ENCODE data around the gene DDB1. TPM values are rescaled to one million over a fixed set of nuclear protein-coding genes. Genes with fewer than 3 reads are reported as not detected.

The DDB1 gene
- total and polyA plus RNA-seq, 2 of the 13 experiments (the other 11 are each of a cell fraction or from before 2014, with no cell fraction given): 217 to 266 TPM

DNA sequence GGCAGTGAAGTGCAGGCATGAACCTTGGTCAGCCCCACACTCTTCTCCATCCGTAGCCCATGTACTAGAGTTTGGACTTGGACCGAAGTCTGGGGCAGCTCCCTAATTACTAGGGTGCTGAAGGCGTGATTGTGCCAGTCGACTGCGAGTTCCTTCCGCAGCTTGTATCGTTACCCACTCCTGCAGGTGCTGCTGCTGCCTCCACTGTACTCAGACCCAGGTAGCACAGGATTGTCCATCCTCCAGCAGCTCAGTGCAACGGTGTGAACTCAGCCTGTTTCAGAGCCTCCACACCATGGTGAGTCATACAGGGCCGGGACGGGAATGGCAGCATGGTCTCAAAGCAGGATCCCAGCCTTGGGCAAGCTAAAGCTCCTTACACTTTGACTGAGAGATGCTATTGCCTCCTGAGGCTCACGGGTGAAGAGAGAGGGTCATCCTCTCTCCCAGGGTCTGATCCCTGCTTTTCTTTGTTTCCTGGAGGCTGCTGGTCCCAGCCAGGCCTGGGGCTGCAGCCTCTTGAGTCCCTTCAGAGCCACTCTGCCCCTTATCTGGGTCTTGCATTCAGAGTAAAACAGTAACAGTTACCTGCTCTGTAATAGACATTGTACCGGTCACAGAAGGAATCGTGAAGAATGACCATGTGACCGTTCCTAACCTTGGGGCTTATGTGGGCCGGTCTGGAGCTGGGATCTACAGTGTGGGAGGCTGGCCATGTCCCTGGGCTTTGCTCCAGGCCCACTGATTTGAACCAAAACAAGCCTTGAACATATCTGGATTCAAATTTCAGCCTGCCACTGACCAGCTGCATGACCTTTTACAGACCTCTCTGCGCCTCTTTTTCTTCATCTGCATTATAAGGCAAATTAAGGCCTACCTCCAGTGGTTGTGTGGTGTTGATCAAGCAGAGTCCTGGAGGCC is 1.8 kb upstream of the DDB1 start (continued):
- TF ChIP-seq PRDM15 (CRISPR knock-in tag; IDR thresholded peaks at IDR 0.05) (no peak), NR2F6 (IDR thresholded peaks at IDR 0.05) (0 out of 2 replicates have a peak, but pooled peaks have one; percentile 5), NR2F6 (CRISPR knock-in tag; IDR thresholded peaks at IDR 0.05) (peak; percentile 51), ZSCAN29 (CRISPR knock-in tag; conservative IDR thresholded peaks at IDR 0.05) (no peak), GZF1 (CRISPR knock-in tag; IDR thresholded peaks at IDR 0.05) (peak; percentile 91; the same call in 1 of the 2 replicates), ATRX (CRISPR knock-in tag; IDR thresholded peaks at IDR 0.05; ENCODE audit: borderline replicate concordance) (no peak), NFE2L1 (CRISPR knock-in tag; IDR thresholded peaks at IDR 0.05; ENCODE audit: borderline replicate concordance) (no peak), ATAD3A (CRISPR knock-in tag; IDR thresholded peaks at IDR 0.05) (no peak; the same call in 1 of the 2 replicates), MYC (CRISPR knock-in tag; IDR thresholded peaks at IDR 0.05; ENCODE audit: borderline replicate concordance) (peak; percentile 75; the same call in 1 of the 2 replicates), ATF7 (IDR thresholded peaks at IDR 0.05) (no peak), ATF7 (CRISPR knock-in tag; IDR thresholded peaks at IDR 0.05) (no peak), SPEN (CRISPR knock-in tag; IDR thresholded peaks at IDR 0.05; ENCODE audit: low read depth) (peak; percentile 83; the same call in 1 of the 2 replicates), FOXP4 (CRISPR knock-in tag; IDR thresholded peaks at IDR 0.05) (0 out of 2 replicates have a peak, but pooled peaks have one; percentile 23), ZMYM3 (CRISPR knock-in tag; IDR thresholded peaks at IDR 0.05) (no peak), ZNF12 (CRISPR knock-in tag; IDR thresholded peaks at IDR 0.05) (peak; percentile 48; the same call in 1 of the 2 replicates)
- TF ChIP-seq, protein P1, sequence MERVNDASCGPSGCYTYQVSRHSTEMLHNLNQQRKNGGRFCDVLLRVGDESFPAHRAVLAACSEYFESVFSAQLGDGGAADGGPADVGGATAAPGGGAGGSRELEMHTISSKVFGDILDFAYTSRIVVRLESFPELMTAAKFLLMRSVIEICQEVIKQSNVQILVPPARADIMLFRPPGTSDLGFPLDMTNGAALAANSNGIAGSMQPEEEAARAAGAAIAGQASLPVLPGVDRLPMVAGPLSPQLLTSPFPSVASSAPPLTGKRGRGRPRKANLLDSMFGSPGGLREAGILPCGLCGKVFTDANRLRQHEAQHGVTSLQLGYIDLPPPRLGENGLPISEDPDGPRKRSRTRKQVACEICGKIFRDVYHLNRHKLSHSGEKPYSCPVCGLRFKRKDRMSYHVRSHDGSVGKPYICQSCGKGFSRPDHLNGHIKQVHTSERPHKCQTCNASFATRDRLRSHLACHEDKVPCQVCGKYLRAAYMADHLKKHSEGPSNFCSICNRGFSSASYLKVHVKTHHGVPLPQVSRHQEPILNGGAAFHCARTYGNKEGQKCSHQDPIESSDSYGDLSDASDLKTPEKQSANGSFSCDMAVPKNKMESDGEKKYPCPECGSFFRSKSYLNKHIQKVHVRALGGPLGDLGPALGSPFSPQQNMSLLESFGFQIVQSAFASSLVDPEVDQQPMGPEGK (CRISPR knock-in tag; IDR thresholded peaks at IDR 0.05): 0 out of 2 replicates have a peak, but pooled peaks have one; percentile 14
- TF ChIP-seq, protein P2, sequence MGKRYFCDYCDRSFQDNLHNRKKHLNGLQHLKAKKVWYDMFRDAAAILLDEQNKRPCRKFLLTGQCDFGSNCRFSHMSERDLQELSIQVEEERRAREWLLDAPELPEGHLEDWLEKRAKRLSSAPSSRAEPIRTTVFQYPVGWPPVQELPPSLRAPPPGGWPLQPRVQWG (CRISPR knock-in tag; IDR thresholded peaks at IDR 0.05; ENCODE audit: borderline replicate concordance, low read depth): no peak; the same call in 1 of the 2 replicates
- TF ChIP-seq, protein P3, sequence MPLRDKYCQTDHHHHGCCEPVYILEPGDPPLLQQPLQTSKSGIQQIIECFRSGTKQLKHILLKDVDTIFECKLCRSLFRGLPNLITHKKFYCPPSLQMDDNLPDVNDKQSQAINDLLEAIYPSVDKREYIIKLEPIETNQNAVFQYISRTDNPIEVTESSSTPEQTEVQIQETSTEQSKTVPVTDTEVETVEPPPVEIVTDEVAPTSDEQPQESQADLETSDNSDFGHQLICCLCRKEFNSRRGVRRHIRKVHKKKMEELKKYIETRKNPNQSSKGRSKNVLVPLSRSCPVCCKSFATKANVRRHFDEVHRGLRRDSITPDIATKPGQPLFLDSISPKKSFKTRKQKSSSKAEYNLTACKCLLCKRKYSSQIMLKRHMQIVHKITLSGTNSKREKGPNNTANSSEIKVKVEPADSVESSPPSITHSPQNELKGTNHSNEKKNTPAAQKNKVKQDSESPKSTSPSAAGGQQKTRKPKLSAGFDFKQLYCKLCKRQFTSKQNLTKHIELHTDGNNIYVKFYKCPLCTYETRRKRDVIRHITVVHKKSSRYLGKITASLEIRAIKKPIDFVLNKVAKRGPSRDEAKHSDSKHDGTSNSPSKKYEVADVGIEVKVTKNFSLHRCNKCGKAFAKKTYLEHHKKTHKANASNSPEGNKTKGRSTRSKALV (CRISPR knock-in tag; IDR thresholded peaks at IDR 0.05): 0 out of 2 replicates have a peak, but pooled peaks have one; percentile 69
